ENCODE results near the gene GPR61. TPM values are rescaled to one million over a fixed set of nuclear protein-coding genes. Genes with fewer than 3 reads are reported as not detected.

The GPR61 gene
- total and polyA plus RNA-seq, 7 experiments from 2014 or later = 0.05 to 0.58 (median 0.43) TPM; not detected in 1

GRCh38 chr1:109529881-109530456, 9.7 kb upstream of the GPR61 start:
- peak overlapping the region in 5 of 9 donors; percentile 45 to 96 (median 70) for H3K27ac Mint-ChIP-seq
- POLR2A ChIA-PET = interaction anchor here (0.6 to 15.6 kb wide), 8 partner anchors 10 to 46 kb away, joined by 3 to 520 read pairs (median 7); partner anchors contain the start of genes AMIGO1, ATXN7L2 and CYB561D1

GRCh38 chr1:109530457-109531087, 9.1 kb upstream of the GPR61 start:
- no peaks in the 10 kb centered on the region for H3K27me3 ChIP-seq (ENCODE audit: control insufficient read depth in 2 of 2, insufficient read depth in 2 of 2, low read length in 2 of 2)
- no peak overlapping the region for H3K27ac ChIP-seq (ENCODE audit: low read depth, low read length)
- Mint-ChIP-seq H3K36me3 (no peaks in the 10 kb centered on the region), H3K4me1 (peaks cover 22 to 40% (median 30%) of the 10 kb centered on the region in 7 donors), H3K27me3 (peaks cover 0 to 13% (median 0%) of the 10 kb centered on the region in 5 donors), H3K9me3 (peaks cover 0 to 2% (median 0%) of the 10 kb centered on the region in 11 donors), H3K4me3 (peak overlapping the region; percentile 27 to 91 (median 70)), H3K27ac (peak overlapping the region; percentile 49 to 96 (median 83))
- intact Hi-C loops (cut with micrococcal nuclease) = loop anchor here in 1 of 2 donors (5.0 kb wide), 1 partner anchor 133 kb away; the partner anchor contains the start of gene SORT1
- no peak for DNase-seq
- ChIA-PET POLR2A (interaction anchor here (1.0 to 15.6 kb wide), 7 partner anchors 11 to 47 kb away, joined by 3 to 520 read pairs (median 9); partner anchors contain the start of genes AMIGO1, ATXN7L2 and CYB561D1), CTCF (interaction anchor here (0.6 to 21.5 kb wide), 7 partner anchors 11 to 282 kb away, joined by 3 to 1240 read pairs (median 3); partner anchors contain the start of genes AMIGO1, ATXN7L2, CYB561D1 and PSRC1)
- ATAC-seq = no peak
- peaks cover 11 to 28% of the 10 kb centered on the region in 2 donors for H3K4me1 ChIP-seq (ENCODE audit: control insufficient read depth in 2 of 2, insufficient read depth in 2 of 2, low read length in 2 of 2)
- H3K9me3 ChIP-seq (ENCODE audit: control insufficient read depth in 2 of 3, low read length in 3 of 3) = no peaks in the 10 kb centered on the region
- H3K36me3 ChIP-seq (ENCODE audit: control insufficient read depth in 2 of 3, insufficient read depth in 3 of 3, low read length in 3 of 3) = no peaks in the 10 kb centered on the region
- H3K4me3 ChIP-seq (ENCODE audit: low read length) = no peak overlapping the region

More at GRCh38 chr1:109529881-109530456, 9.7 kb upstream of the GPR61 start:
- Histone ChIP-seq H3K36me3 (ENCODE audit: control insufficient read depth in 2 of 3, insufficient read depth in 3 of 3, low read length in 3 of 3) (no peaks in the 10 kb centered on the region), H3K9me3 (ENCODE audit: control insufficient read depth in 2 of 3, low read length in 3 of 3) (no peaks in the 10 kb centered on the region), H3K4me3 (ENCODE audit: low read length) (no peak overlapping the region), H3K27ac (ENCODE audit: low read depth, low read length) (peak overlapping the region; percentile 22), H3K4me1 (ENCODE audit: control insufficient read depth in 2 of 2, insufficient read depth in 2 of 2, low read length in 2 of 2) (peaks cover 11 to 28% of the 10 kb centered on the region in 2 donors), H3K27me3 (ENCODE audit: control insufficient read depth in 2 of 2, insufficient read depth in 2 of 2, low read length in 2 of 2) (no peaks in the 10 kb centered on the region)
- no peak for DNase-seq
- no peaks in the 10 kb centered on the region for H3K36me3 Mint-ChIP-seq
- H3K9me3 Mint-ChIP-seq = peaks cover 0 to 2% (median 0%) of the 10 kb centered on the region in 11 donors
- peak overlapping the region in 2 of 10 donors; percentile 29 to 86 for H3K4me3 Mint-ChIP-seq
- intact Hi-C loops (cut with micrococcal nuclease) = loop anchor here in 1 of 2 donors (5.0 kb wide), 1 partner anchor 133 kb away; the partner anchor contains the start of gene SORT1
- H3K27me3 Mint-ChIP-seq = peaks cover 0 to 13% (median 0%) of the 10 kb centered on the region in 5 donors
- ATAC-seq = no peak
- CTCF ChIA-PET = interaction anchor here (0.6 to 21.5 kb wide), 8 partner anchors 14 to 702 kb away, joined by 3 to 1240 read pairs (median 3); partner anchors contain the start of genes AMIGO1, ATXN7L2, CYB561D1 and PSRC1
- H3K4me1 Mint-ChIP-seq = peaks cover 22 to 40% (median 30%) of the 10 kb centered on the region in 7 donors

- H3K4me3 ChIP-seq (ENCODE audit: low read length) = no peak overlapping the region
- peaks cover 0 to 2% (median 0%) of the 10 kb centered on the region in 11 donors for H3K9me3 Mint-ChIP-seq
- H3K36me3 Mint-ChIP-seq = no peaks in the 10 kb centered on the region
- peaks cover 22 to 40% (median 30%) of the 10 kb centered on the region in 7 donors for H3K4me1 Mint-ChIP-seq
- H3K27ac ChIP-seq (ENCODE audit: low read depth, low read length) = no peak overlapping the region
- H3K9me3 ChIP-seq (ENCODE audit: control insufficient read depth in 2 of 3, low read length in 3 of 3) = no peaks in the 10 kb centered on the region
- H3K27me3 Mint-ChIP-seq = peaks cover 0 to 5% (median 0%) of the 10 kb centered on the region in 5 donors
- peaks cover 11 to 28% of the 10 kb centered on the region in 2 donors for H3K4me1 ChIP-seq (ENCODE audit: control insufficient read depth in 2 of 2, insufficient read depth in 2 of 2, low read length in 2 of 2)
- ChIA-PET CTCF (interaction anchor here (0.6 to 21.5 kb wide), 19 partner anchors 10 to 455 kb away, joined by 3 to 1240 read pairs (median 5); partner anchors contain the start of genes AMIGO1, ATXN7L2, CYB561D1 and PSMA5), POLR2A (interaction anchor here (0.7 to 15.6 kb wide), 6 partner anchors 16 to 255 kb away, joined by 3 to 520 read pairs (median 7); partner anchors contain the start of genes AMIGO1, ATXN7L2, CYB561D1 and GNAI3)
- DNase-seq = no peak
- H3K27ac Mint-ChIP-seq = peak overlapping the region; percentile 65 to 96 (median 83)
- ATAC-seq = no peak
- intact Hi-C loops (cut with micrococcal nuclease) = loop anchor here in 1 of 2 donors (5.0 kb wide), 1 partner anchor 134 kb away; the partner anchor contains the start of gene SORT1
- H3K27me3 ChIP-seq (ENCODE audit: control insufficient read depth in 2 of 2, insufficient read depth in 2 of 2, low read length in 2 of 2) = no peaks in the 10 kb centered on the region
- H3K36me3 ChIP-seq (ENCODE audit: control insufficient read depth in 2 of 3, insufficient read depth in 3 of 3, low read length in 3 of 3) = no peaks in the 10 kb centered on the region
- peak overlapping the region; percentile 27 to 91 (median 74) for H3K4me3 Mint-ChIP-seq
Observed at GRCh38 chr1:109531380-109531779, 8.3 kb upstream of the GPR61 start.

- peaks cover 0 to 2% (median 0%) of the 10 kb centered on the region in 5 donors for H3K27me3 Mint-ChIP-seq
- H3K9me3 Mint-ChIP-seq = peaks cover 0 to 2% (median 0%) of the 10 kb centered on the region in 11 donors
- DNase-seq (no peak), ATAC-seq (no peak)
- H3K27ac Mint-ChIP-seq = peak overlapping the region; percentile 72 to 96 (median 91)
- H3K4me3 ChIP-seq (ENCODE audit: low read length) = no peak overlapping the region
- peak overlapping the region; percentile 78 to 91 (median 86) for H3K4me3 Mint-ChIP-seq
- H3K36me3 ChIP-seq (ENCODE audit: control insufficient read depth in 2 of 3, insufficient read depth in 3 of 3, low read length in 3 of 3) = no peaks in the 10 kb centered on the region
- H3K27ac ChIP-seq (ENCODE audit: low read depth, low read length) = no peak overlapping the region
- no peaks in the 10 kb centered on the region for H3K9me3 ChIP-seq (ENCODE audit: control insufficient read depth in 2 of 3, low read length in 3 of 3)
- no peaks in the 10 kb centered on the region for H3K27me3 ChIP-seq (ENCODE audit: control insufficient read depth in 2 of 2, insufficient read depth in 2 of 2, low read length in 2 of 2)
- ChIA-PET POLR2A (interaction anchor here (0.6 to 15.6 kb wide), 10 partner anchors 16 to 453 kb away, joined by 3 to 520 read pairs (median 6); partner anchors contain the start of genes AHCYL1, AMIGO1, ATXN7L2 and CYB561D1), CTCF (interaction anchor here (0.6 to 21.5 kb wide), 28 partner anchors 7 to 454 kb away, joined by 3 to 1240 read pairs (median 5); partner anchors contain the start of genes AMIGO1, ATXN7L2, CYB561D1 and PSMA5)
- intact Hi-C loops (cut with micrococcal nuclease) = loop anchor here (1.0 to 5.0 kb wide), 11 partner anchors 30 to 840 kb away; partner anchors contain the start of genes CYB561D1 (in 2 of the 2), PSMA5 (in 2 of the 2), PRPF38B (in 1 of the 2) and PSRC1 (in 1 of the 2)
- H3K4me1 ChIP-seq (ENCODE audit: control insufficient read depth in 2 of 2, insufficient read depth in 2 of 2, low read length in 2 of 2) = peaks cover 11 to 28% of the 10 kb centered on the region in 2 donors
- peaks cover 22 to 40% (median 30%) of the 10 kb centered on the region in 7 donors for H3K4me1 Mint-ChIP-seq
- no peaks in the 10 kb centered on the region for H3K36me3 Mint-ChIP-seq
Observed at GRCh38 chr1:109531826-109532364, 7.8 kb upstream of the GPR61 start.

- H3K9me3 ChIP-seq (ENCODE audit: control insufficient read depth in 2 of 3, low read length in 3 of 3) = no peaks in the 10 kb centered on the region
- peak overlapping the region; percentile 57 for H3K4me3 ChIP-seq (ENCODE audit: low read length)
- H3K36me3 Mint-ChIP-seq = no peaks in the 10 kb centered on the region
- ATAC-seq = peak; percentile 94
- POLR2A ChIA-PET = interaction anchor here (0.6 to 15.6 kb wide), 12 partner anchors 13 to 452 kb away, joined by 3 to 520 read pairs (median 4); partner anchors contain the start of genes AHCYL1, AMIGO1, ATXN7L2 and CYB561D1
- DNase-seq = peak; percentile 79 to 96 (median 87)
- H3K27me3 ChIP-seq (ENCODE audit: control insufficient read depth in 2 of 2, insufficient read depth in 2 of 2, low read length in 2 of 2) = no peaks in the 10 kb centered on the region
- CTCF ChIA-PET = interaction anchor here (0.6 to 21.5 kb wide), 32 partner anchors 8 to 453 kb away, joined by 3 to 1240 read pairs (median 5); partner anchors contain the start of genes AMIGO1, ATXN7L2, CYB561D1 and PSMA5
- H3K27ac Mint-ChIP-seq = peak overlapping the region; percentile 66 to 95 (median 86)
- peak overlapping the region; percentile 78 to 91 (median 86) for H3K4me3 Mint-ChIP-seq
- intact Hi-C loops (cut with micrococcal nuclease) = loop anchor here (1.0 to 5.0 kb wide), 12 partner anchors 30 to 840 kb away; partner anchors contain the start of genes CYB561D1 (in 2 of the 2), PSMA5 (in 2 of the 2), PRPF38B (in 1 of the 2) and PSRC1 (in 1 of the 2)
- H3K27me3 Mint-ChIP-seq = no peaks in the 10 kb centered on the region
- peaks cover 0 to 2% (median 0%) of the 10 kb centered on the region in 11 donors for H3K9me3 Mint-ChIP-seq
- peaks cover 22 to 40% (median 30%) of the 10 kb centered on the region in 7 donors for H3K4me1 Mint-ChIP-seq
- no peaks in the 10 kb centered on the region for H3K36me3 ChIP-seq (ENCODE audit: control insufficient read depth in 2 of 3, insufficient read depth in 3 of 3, low read length in 3 of 3)
- H3K4me1 ChIP-seq (ENCODE audit: control insufficient read depth in 2 of 2, insufficient read depth in 2 of 2, low read length in 2 of 2) = peaks cover 11 to 28% of the 10 kb centered on the region in 2 donors
- H3K27ac ChIP-seq (ENCODE audit: low read depth, low read length) = no peak overlapping the region
Observed at GRCh38 chr1:109532365-109533136, 7.1 kb upstream of the GPR61 start.
